Measurements from ENCODE around the gene PSME1.

The PSME1 gene

DNA sequence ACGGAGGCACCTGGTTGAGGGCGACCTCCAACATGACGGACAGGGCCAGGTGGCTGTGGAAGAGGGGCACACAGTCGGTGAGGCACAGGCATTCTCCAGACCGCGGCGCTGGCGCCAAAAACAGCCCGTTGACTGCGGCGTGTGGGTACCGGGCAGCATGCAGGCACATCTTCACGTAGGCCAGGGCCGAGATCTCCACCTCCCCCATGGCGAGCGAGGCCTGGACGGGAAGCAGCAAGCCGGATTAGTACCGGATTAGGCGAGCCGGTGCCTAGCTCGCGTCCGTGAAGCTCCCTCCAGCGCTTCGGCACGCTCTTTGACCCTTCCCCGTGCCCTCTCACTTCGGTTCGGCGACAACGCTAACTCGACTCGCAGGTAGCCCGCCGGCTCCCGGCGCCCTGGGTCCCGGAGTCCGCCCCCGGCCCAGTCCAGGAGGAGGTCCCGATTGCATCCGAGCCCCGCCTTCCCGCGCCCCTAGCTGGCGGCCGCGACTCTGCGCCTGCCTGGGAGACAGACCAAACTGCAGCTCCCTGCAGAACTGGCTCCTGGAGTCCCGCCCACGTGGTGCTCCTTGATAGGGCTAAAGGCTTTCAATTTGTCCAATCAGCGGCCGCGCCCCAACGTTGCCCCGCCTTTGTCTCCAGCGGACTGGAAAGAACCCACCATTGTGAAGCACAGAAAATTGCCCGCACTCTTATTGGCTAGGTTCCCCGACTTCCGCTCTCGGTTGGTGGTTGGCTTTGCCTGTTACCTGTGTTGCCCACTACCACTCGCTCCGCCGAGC is 5.3 kb downstream of the PSME1 start, which contains the start of gene EMC9:
EMC9 (minus strand) TSS at position 495 of the 784 bp plus-strand sequence; CDS start at position 208, 287 bp downstream.
- H3K4me1 Mint-ChIP-seq, result peaks cover 69% of the 10 kb centered on the region
- TF ChIP-seq, protein P1, sequence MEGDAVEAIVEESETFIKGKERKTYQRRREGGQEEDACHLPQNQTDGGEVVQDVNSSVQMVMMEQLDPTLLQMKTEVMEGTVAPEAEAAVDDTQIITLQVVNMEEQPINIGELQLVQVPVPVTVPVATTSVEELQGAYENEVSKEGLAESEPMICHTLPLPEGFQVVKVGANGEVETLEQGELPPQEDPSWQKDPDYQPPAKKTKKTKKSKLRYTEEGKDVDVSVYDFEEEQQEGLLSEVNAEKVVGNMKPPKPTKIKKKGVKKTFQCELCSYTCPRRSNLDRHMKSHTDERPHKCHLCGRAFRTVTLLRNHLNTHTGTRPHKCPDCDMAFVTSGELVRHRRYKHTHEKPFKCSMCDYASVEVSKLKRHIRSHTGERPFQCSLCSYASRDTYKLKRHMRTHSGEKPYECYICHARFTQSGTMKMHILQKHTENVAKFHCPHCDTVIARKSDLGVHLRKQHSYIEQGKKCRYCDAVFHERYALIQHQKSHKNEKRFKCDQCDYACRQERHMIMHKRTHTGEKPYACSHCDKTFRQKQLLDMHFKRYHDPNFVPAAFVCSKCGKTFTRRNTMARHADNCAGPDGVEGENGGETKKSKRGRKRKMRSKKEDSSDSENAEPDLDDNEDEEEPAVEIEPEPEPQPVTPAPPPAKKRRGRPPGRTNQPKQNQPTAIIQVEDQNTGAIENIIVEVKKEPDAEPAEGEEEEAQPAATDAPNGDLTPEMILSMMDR (IDR thresholded peaks at IDR 0.05), result no peak
- peak within 1 kb of the TSS; percentile 88 for H3K27ac Mint-ChIP-seq
- peak; percentile 99 for DNase-seq
- H3K27me3 Mint-ChIP-seq (ENCODE audit: low read depth, poor library complexity), result peaks cover 9% of the 10 kb centered on the region
- no peaks in the 10 kb centered on the region for H3K9me3 Mint-ChIP-seq
- peaks cover 33% of the 10 kb centered on the region for H3K36me3 Mint-ChIP-seq (ENCODE audit: low read depth)
- H3K4me3 Mint-ChIP-seq, result peak within 1 kb of the TSS; percentile 95

DNA sequence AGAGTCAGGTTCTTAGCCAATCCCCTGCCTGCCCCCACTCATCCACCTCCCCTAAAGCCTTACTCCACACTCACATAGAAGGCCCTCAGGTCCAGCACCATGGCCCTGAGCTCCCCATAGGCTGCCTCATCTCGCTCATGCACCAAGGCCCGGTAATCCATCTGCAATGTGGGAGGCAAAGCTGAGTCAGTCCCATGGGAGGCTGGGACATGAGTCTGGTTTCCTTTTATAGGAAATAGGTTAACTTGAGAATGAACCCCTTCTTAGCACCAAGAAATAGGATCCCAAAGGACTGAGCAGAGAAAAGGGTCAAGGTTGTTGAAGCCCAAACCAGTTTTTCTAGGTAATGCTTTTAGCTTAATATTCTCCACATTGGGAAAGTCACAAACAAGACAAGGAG is 7.5 kb downstream of the PSME1 start:
- TF ChIP-seq, protein P1 (IDR thresholded peaks at IDR 0.05), result no peak
- Mint-ChIP-seq H3K4me1 (peaks cover 62% of the 10 kb centered on the region), H3K4me3 (no peak overlapping the region), H3K27ac (no peak overlapping the region), H3K9me3 (no peaks in the 10 kb centered on the region), H3K36me3 (ENCODE audit: low read depth) (peaks cover 24% of the 10 kb centered on the region), H3K27me3 (ENCODE audit: low read depth, poor library complexity) (no peaks in the 10 kb centered on the region)
- DNase-seq, result no peak

DNA sequence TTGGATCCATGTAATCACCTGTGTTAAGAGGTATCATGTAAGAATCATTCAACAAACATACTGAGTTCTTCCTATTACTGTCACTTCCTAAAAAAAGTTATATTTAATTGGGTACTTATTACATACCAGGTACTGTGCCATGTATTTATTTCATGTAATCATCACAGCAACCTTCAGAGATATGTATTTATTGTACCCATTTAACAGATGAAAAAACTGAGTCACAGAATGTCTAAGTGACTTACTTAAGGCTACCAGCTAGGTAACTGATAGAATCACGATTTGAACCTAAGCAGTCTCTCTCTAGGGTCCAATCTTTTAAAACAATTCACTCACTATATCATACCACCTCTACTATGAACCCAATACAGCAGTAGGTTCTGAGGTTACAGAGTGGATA is 8.5 kb downstream of the PSME1 start:
- no peak overlapping the region for H3K4me3 Mint-ChIP-seq
- peaks cover 23% of the 10 kb centered on the region for H3K36me3 Mint-ChIP-seq (ENCODE audit: low read depth)
- no peaks in the 10 kb centered on the region for H3K9me3 Mint-ChIP-seq
- H3K27me3 Mint-ChIP-seq (ENCODE audit: low read depth, poor library complexity), result no peaks in the 10 kb centered on the region
- peaks cover 61% of the 10 kb centered on the region for H3K4me1 Mint-ChIP-seq
- no peak overlapping the region for H3K27ac Mint-ChIP-seq
- TF ChIP-seq, protein P1 (IDR thresholded peaks at IDR 0.05), result no peak
- DNase-seq, result no peak

GRCh38 chr14:24145219-24145618 is 9.2 kb downstream of the PSME1 start:
- DNase-seq, result no peak
- H3K36me3 Mint-ChIP-seq (ENCODE audit: low read depth), result peaks cover 22% of the 10 kb centered on the region
- peak overlapping the region; percentile 98 for H3K4me3 Mint-ChIP-seq
- H3K27ac Mint-ChIP-seq, result no peak overlapping the region
- TF ChIP-seq, protein P1 (IDR thresholded peaks at IDR 0.05), result no peak
- no peaks in the 10 kb centered on the region for H3K27me3 Mint-ChIP-seq (ENCODE audit: low read depth, poor library complexity)
- H3K9me3 Mint-ChIP-seq, result no peaks in the 10 kb centered on the region
- H3K4me1 Mint-ChIP-seq, result peaks cover 54% of the 10 kb centered on the region

DNA sequence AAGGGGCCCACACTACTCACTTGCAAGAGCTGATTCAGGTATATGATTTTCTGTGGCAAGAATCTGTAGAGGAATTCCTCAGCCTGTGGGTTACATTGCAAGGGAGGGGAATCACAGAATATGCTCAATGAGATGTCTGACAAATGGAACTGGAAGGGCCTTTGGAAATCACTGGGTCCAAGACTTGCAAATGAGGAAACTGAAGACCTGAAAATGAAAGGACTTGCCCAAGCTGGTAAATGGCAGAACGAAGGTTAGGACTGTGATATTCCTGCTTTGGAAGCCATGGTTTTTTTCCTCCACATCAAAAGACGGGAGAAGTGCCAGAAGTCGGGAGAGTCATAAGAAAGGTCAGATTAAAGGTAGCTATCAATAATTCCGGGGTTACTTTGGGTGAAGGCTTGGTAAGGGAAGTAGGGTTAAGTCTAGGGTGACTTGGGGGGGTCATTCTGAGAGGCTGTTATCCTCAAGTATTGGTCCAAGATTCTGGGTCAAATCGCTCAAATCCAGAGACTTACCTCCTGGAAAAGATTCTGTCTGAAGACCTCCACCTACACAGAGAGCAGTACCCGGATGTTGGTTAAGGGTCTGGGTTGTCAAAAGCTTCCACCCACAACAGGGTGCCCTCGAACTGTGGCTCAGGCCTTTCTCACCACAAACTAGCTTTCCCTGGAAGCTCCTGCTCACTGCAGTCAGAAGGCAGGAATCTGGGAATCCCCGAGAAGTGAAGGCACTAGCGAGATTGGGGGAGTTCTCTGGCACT is 9.9 kb downstream of the PSME1 start:
- TF ChIP-seq, protein P1 (IDR thresholded peaks at IDR 0.05), result no peak
- Mint-ChIP-seq H3K36me3 (ENCODE audit: low read depth) (peaks cover 28% of the 10 kb centered on the region), H3K4me3 (peak overlapping the region; percentile 98), H3K27me3 (ENCODE audit: low read depth, poor library complexity) (no peaks in the 10 kb centered on the region), H3K9me3 (no peaks in the 10 kb centered on the region), H3K4me1 (peaks cover 52% of the 10 kb centered on the region), H3K27ac (peak overlapping the region; percentile 80)
- no peak for DNase-seq

Measured in nephron progenitor cell (in vitro differentiated cells).